Endothelial cell of umbilical vein (primary cell): Measurements from ENCODE around the gene LGI2. TPM values are rescaled to one million over a fixed set of nuclear protein-coding genes. Genes with fewer than 3 reads are reported as not detected.

Experiments used
- BruUV-seq: library from RNA; stranded (reverse); fragments of 400-500 nt; replicated peaks from 2 replicates; lab custom pipeline; 2021; lab: Mats Ljungman, UMichigan
- CTCF ChIA-PET: fragments of 300-600, 350-600 bp; sonication (Branson Sonifier 250); formaldehyde crosslinking; loops from one replicate; lab custom pipeline; 2021; ENCODE audit warnings: antibody characterized with exemption, inconsistent platforms; lab: Charles Lee
- POLR2A ChIA-PET: fragments of 300-600, 350-600 bp; sonication (Branson Sonifier 250); formaldehyde crosslinking; loops from one replicate; lab custom pipeline; 2021; ENCODE audit warnings: antibody characterized with exemption, inconsistent platforms; lab: Charles Lee
- DNase-seq: peaks from one replicate; pipeline ENCODE4 v3.0.0-alpha.2; 2011; ENCODE audit warnings: low read depth, low spot score
- FAIRE-seq: peaks from 2 replicates; lab custom pipeline; 2011; peaks lifted over from hg19 to GRCh38; lab: Jason Lieb, UNC
- H2AFZ ChIP-seq: 2 replicates; pipeline ENCODE4 v1.6.0; 2012; ENCODE audit warnings: low read depth, low read length, control low read depth, inconsistent platforms
- H3K27ac ChIP-seq: 2 replicates; pipeline ENCODE4 v1.5.1; 2011; ENCODE audit warnings: low read depth, mild to moderate bottlenecking, control low read depth, low read length, moderate library complexity; ENCODE audit not compliant: insufficient read depth
- H3K27me3 ChIP-seq, 2 experiments: 2 replicates each; pipeline versions ENCODE4 v1.6.0 to v1.6.1; 2011; ENCODE audit warnings: low read length in 2 of 2, mixed read lengths in 1 of 2; ENCODE audit not compliant: control insufficient read depth in 2 of 2, insufficient read depth in 2 of 2
- H3K36me3 ChIP-seq, 2 experiments: 2 replicates in 1 of 2; 3 replicates in 1 of 2; pipeline ENCODE4 v1.5.1; 2011; ENCODE audit warnings: low read length in 2 of 2, mild to moderate bottlenecking in 1 of 2, moderate library complexity in 1 of 2; ENCODE audit not compliant: control insufficient read depth in 2 of 2, insufficient read depth in 2 of 2; ENCODE audit errors: extremely low read depth in 1 of 2
- H3K4me1 ChIP-seq: 3 replicates; pipeline ENCODE4 v1.5.1; 2011; ENCODE audit warnings: mild to moderate bottlenecking, low read length; ENCODE audit not compliant: control insufficient read depth, insufficient read depth; ENCODE audit errors: extremely low read depth
- H3K4me2 ChIP-seq: 2 replicates; pipeline ENCODE4 v1.6.1; 2011; ENCODE audit warnings: low read length, control low read depth, mixed read lengths; ENCODE audit not compliant: insufficient read depth
- H3K4me3 ChIP-seq, 3 experiments: fragments of 200-600 bp in 1 of 3; sonication (generic), shearing (Covaris generic) in 1 of 3; replicated peaks in 1 of 3; 2 replicates each; pipeline ENCODE4 v1.5.1; 2011 to 2016; ENCODE audit warnings: control low read depth in 3 of 3, low read length in 3 of 3, mild to moderate bottlenecking in 2 of 3, inconsistent platforms in 1 of 3, low read depth in 1 of 3, moderate library complexity in 1 of 3; ENCODE audit not compliant: insufficient read depth in 1 of 3
- H3K79me2 ChIP-seq: 2 replicates; pipeline ENCODE4 v1.6.0; 2012; ENCODE audit warnings: low read length, inconsistent platforms; ENCODE audit not compliant: control insufficient read depth, insufficient read depth
- H3K9ac ChIP-seq: replicated peaks from 2 replicates; pipeline ENCODE3; 2011; ENCODE audit warnings: low read length, control low read depth; ENCODE audit not compliant: insufficient read depth; ENCODE audit errors: extremely low read depth
- H3K9me1 ChIP-seq: replicated peaks from 3 replicates; pipeline ENCODE4 v1.6.0; 2011; ENCODE audit warnings: mild to moderate bottlenecking, low read length; ENCODE audit not compliant: control insufficient read depth, insufficient read depth; ENCODE audit errors: extremely low read depth
- H3K9me3 ChIP-seq: replicated peaks from 2 replicates; pipeline ENCODE4 v1.5.1; 2012; ENCODE audit warnings: low read length, inconsistent platforms; ENCODE audit not compliant: control insufficient read depth, insufficient read depth
- H4K20me1 ChIP-seq: replicated peaks from 2 replicates; pipeline ENCODE3; 2011; ENCODE audit warnings: mild to moderate bottlenecking, low read length; ENCODE audit not compliant: control insufficient read depth, insufficient read depth; ENCODE audit errors: extremely low read depth
- EZH2 ChIP-seq: IDR thresholded peaks from 2 replicates; pipeline ENCODE4 v1.6.1; 2012; ENCODE audit warnings: borderline replicate concordance, low read depth, mild to moderate bottlenecking, moderate library complexity, low read length, inconsistent platforms; ENCODE audit not compliant: severe bottlenecking
- FOS ChIP-seq: IDR thresholded peaks from 2 replicates; pipeline ENCODE4 v1.6.1; 2011; ENCODE audit warnings: mild to moderate bottlenecking, low read length, moderate library complexity, borderline replicate concordance; ENCODE audit not compliant: insufficient read depth
- GATA2 ChIP-seq: IDR thresholded peaks from 2 replicates; pipeline ENCODE4 v1.7.0; 2011; ENCODE audit warnings: low read depth, mild to moderate bottlenecking, moderate library complexity, mixed read lengths, low read length; ENCODE audit not compliant: insufficient read length, insufficient read depth
- JUN ChIP-seq: IDR thresholded peaks from 2 replicates; pipeline ENCODE4 v1.6.1; 2011; ENCODE audit warnings: borderline replicate concordance, low read depth; ENCODE audit not compliant: insufficient read length, insufficient read depth
- MAX ChIP-seq: IDR thresholded peaks from 2 replicates; pipeline ENCODE4 v1.6.1; 2011; ENCODE audit not compliant: insufficient read depth, insufficient read length
- MYC ChIP-seq: IDR thresholded peaks from one replicate; pipeline ENCODE4 v1.6.1; 2011; ENCODE audit warnings: mild to moderate bottlenecking, low read depth, low read length
- POLR2A ChIP-seq: IDR thresholded peaks from 2 replicates; pipeline ENCODE4 v1.6.1; 2012; ENCODE audit warnings: low read depth, mild to moderate bottlenecking, control low read depth, low read length
- POLR2AphosphoS5 ChIP-seq: IDR thresholded peaks from 2 replicates; pipeline ENCODE4 v1.6.1; 2012; ENCODE audit warnings: low read depth, mild to moderate bottlenecking, control low read depth, low read length, moderate library complexity; ENCODE audit not compliant: insufficient read depth
- dilution Hi-C: fragments of 300-500 bp; cut with MboI; formaldehyde crosslinking; loops from one replicate; pipeline ENCODE4 v1.15.0; 2019; ENCODE audit warnings: low sequenced_read_pairs; ENCODE audit not compliant: extremely low pct_ligation_motif_present
- intact Hi-C: fragments of 100-400 bp; cut with micrococcal nuclease; formaldehyde crosslinking; loops from one replicate; pipeline ENCODE4 v1.10.0; 2022
- polyA plus RNA-seq, 4 experiments: library from polyadenylated mRNA; depleted of rRNA in 3 of 4; stranded (reverse) in 3 of 4; unstranded in 1 of 4; fragments of >200 nt; gene quantifications; 2 replicates each; pipeline versions ENCODE4 v1.2.1 to v1.2.3, GENCODE V29; 2011 to 2012; ENCODE audit warnings: missing spikeins in 1 of 4
- total RNA-seq: library from RNA; stranded (reverse); gene quantifications from 2 replicates; pipeline ENCODE4 v1.2.3, GENCODE V29; 2021
- TF ChIP-seq, protein P1 (sequence below), 2 donors: IDR thresholded peaks; 1 replicate in 1 of 2; 2 replicates in 1 of 2; pipeline ENCODE4 v1.5.1; 2011; ENCODE audit warnings: low read length in 2 of 2, mild to moderate bottlenecking in 2 of 2, moderate library complexity in 2 of 2, control low read depth in 1 of 2, inconsistent platforms in 1 of 2, low read depth in 1 of 2; ENCODE audit not compliant: insufficient read depth in 1 of 2; ENCODE audit errors: extremely low read depth in 1 of 2

Gene LGI2
- total and polyA plus RNA-seq, 2 donors (not counting 3 experiments of a cell fraction or from before 2014, with no cell fraction given) = not detected

- dilution Hi-C loops = no loop called here
- no peak for FAIRE-seq
- no peak for DNase-seq
- ChIA-PET CTCF (interaction anchor here (0.6 kb wide), 1 partner anchor 238 kb away, joined by 3 read pairs; no protein-coding TSS in a partner anchor), POLR2A (no interaction called here)
- BruUV-seq = no TSS peak
- H3K9me3 ChIP-seq = no peaks in the 10 kb centered on the region
- no peak overlapping the region for H3K27ac ChIP-seq
- no peak overlapping the region for H3K4me3 ChIP-seq
- H3K4me2 ChIP-seq = no peak overlapping the region
- no peaks in the 10 kb centered on the region for H4K20me1 ChIP-seq
- H3K9me1 ChIP-seq = no peaks in the 10 kb centered on the region
- intact Hi-C loops = no loop called here
- no peaks in the 10 kb centered on the region for H3K27me3 ChIP-seq
- H3K79me2 ChIP-seq = no peaks in the 10 kb centered on the region
- H2AFZ ChIP-seq = no peak overlapping the region
- no peaks in the 10 kb centered on the region for H3K4me1 ChIP-seq
- H3K9ac ChIP-seq = no peak overlapping the region
- TF ChIP-seq, protein P1, sequence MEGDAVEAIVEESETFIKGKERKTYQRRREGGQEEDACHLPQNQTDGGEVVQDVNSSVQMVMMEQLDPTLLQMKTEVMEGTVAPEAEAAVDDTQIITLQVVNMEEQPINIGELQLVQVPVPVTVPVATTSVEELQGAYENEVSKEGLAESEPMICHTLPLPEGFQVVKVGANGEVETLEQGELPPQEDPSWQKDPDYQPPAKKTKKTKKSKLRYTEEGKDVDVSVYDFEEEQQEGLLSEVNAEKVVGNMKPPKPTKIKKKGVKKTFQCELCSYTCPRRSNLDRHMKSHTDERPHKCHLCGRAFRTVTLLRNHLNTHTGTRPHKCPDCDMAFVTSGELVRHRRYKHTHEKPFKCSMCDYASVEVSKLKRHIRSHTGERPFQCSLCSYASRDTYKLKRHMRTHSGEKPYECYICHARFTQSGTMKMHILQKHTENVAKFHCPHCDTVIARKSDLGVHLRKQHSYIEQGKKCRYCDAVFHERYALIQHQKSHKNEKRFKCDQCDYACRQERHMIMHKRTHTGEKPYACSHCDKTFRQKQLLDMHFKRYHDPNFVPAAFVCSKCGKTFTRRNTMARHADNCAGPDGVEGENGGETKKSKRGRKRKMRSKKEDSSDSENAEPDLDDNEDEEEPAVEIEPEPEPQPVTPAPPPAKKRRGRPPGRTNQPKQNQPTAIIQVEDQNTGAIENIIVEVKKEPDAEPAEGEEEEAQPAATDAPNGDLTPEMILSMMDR (IDR thresholded peaks at IDR 0.05; ENCODE audit: extremely low read depth in 1 of 2, insufficient read depth in 1 of 2, low read depth in 1 of 2, low read length in 2 of 2) = no peak
- TF ChIP-seq JUN = no peak
- no peak for TF ChIP-seq MYC
- TF ChIP-seq EZH2 = no peak
- no peak for TF ChIP-seq GATA2
- TF ChIP-seq FOS = no peak
- TF ChIP-seq MAX = no peak
- TF ChIP-seq POLR2AphosphoS5 = no peak
- no peak for TF ChIP-seq POLR2A
- H3K36me3 ChIP-seq = no peaks in the 10 kb centered on the region
Observed at GRCh38 chr4:25075129-25075528, 44.4 kb upstream of the LGI2 start.
